Ovary (tissue), 9 donors: ENCODE data around the gene AUTS2. TPM values are rescaled to one million over a fixed set of nuclear protein-coding genes. Genes with fewer than 3 reads are reported as not detected.

Source experiments
- DNase-seq, 5 donors: peaks; one replicate each; pipeline ENCODE4 v3.0.0-alpha.2; 2019 to 2020
- H3K27ac ChIP-seq, 2 donors: fragments of 200-600 bp; one replicate each; pipeline versions ENCODE4 v1.5.1 to v1.8.0; 2019 to 2022
- H3K27me3 ChIP-seq: fragments of 200-600 bp; one replicate; pipeline ENCODE4 v1.8.0; 2022
- H3K36me3 ChIP-seq: fragments of 200-600 bp; sonication (generic); one replicate; pipeline ENCODE4 v1.5.1; 2019
- H3K4me1 ChIP-seq: one replicate; pipeline ENCODE4 v1.8.1; 2013; ENCODE audit warnings: mild to moderate bottlenecking, moderate library complexity; ENCODE audit not compliant: insufficient read depth
- H3K4me3 ChIP-seq: fragments of 200-600 bp; sonication (generic); one replicate; pipeline ENCODE4 v1.5.1; 2017
- H3K9me3 ChIP-seq, 2 donors: fragments of 200-600 bp in 1 of 2; sonication (generic) in 1 of 2; one replicate each; pipeline versions ENCODE4 v1.5.1 to v1.8.1; 2013 to 2019; ENCODE audit warnings: mild to moderate bottlenecking in 1 of 2, moderate library complexity in 1 of 2
- CTCF ChIP-seq, 3 donors: fragments of 450-650 bp in 2 of 3; fragments of 200-600 bp in 1 of 3; IDR thresholded peaks; one replicate each; pipeline versions ENCODE4 v1.5.1 to v1.8.0; 2016 to 2022; ENCODE audit warnings: antibody characterized with exemption in 3 of 3, mild to moderate bottlenecking in 1 of 3
- EP300 ChIP-seq: sonication (generic); formaldehyde crosslinking; IDR thresholded peaks from one replicate; pipeline ENCODE4 v1.6.1; 2017; ENCODE audit warnings: antibody characterized with exemption
- POLR2A ChIP-seq: fragments of 450-650 bp; IDR thresholded peaks from one replicate; pipeline ENCODE4 v1.6.1; 2017; ENCODE audit warnings: antibody characterized with exemption, mild to moderate bottlenecking, moderate library complexity
- WGBS, 3 donors: extraction: QIAGEN DNeasy Blood & Tissue Kit in 1 of 3; methylation state at CpG; one replicate each; pipeline versions ENCODE4 v1.1.5 to v1.1.7; 2013 to 2017; 5-methylcytosine and 5-hydroxymethylcytosine counted together
- intact Hi-C, 4 donors: fragments of 100-400 bp; cut with DNase I; formaldehyde crosslinking; loops; one replicate each; pipeline versions ENCODE4 v1.11.0 to v1.15.1; 2022 to 2023
- polyA plus RNA-seq, 2 donors: library from polyadenylated mRNA; stranded (reverse); fragments of 200-250 nt in 1 of 2; fragments of 350-450 nt in 1 of 2; fragmentation: Illumina TruSeq in 1 of 2; extraction: RNeasy Lipid Tissue Mini Kit (QIAGEN cat#74804) in 1 of 2; gene quantifications; one replicate each; pipeline ENCODE4 v1.2.3, GENCODE V29; 2013 to 2014
- total RNA-seq, 7 donors: library from RNA; depleted of rRNA in 2 of 7; stranded (reverse); fragments of >200 nt in 2 of 7; fragmentation: NEBNext Ultra II Directional in 3 of 7; extraction: Animal tissue kit (Norgen Biotek cat#: 25700) in 3 of 7; gene quantifications; one replicate each; pipeline versions ENCODE4 v1.1.0 to v1.2.4, GENCODE V29; 2016 to 2023
- donor health status: DM: no; HTN: no; CAD: no; lungs with moderate emphysema.
- donor health status: DM: no; HTN: no; CAD: no.
- donor health status: Bipolar disorder and iron deficiency.
- donor health status: DM: yes; HTN: yes; CAD: no.
- donor health status: DM: no; HTN: no; CAD: no.
- donor health status: DM: yes; HTN: yes; CAD: no.

The AUTS2 gene
- total and polyA plus RNA-seq, 9 donors: 18.3 to 60.9 (median 44.9) TPM

GRCh38 chr7:70573071-70573661 is 974.9 kb downstream of the AUTS2 start:
- H3K27me3 ChIP-seq: no peaks in the 10 kb centered on the region
- intact Hi-C loops: no loop called here
- WGBS, 3 donors: 93 to 95% (median 93%) methylated on average over 9 of the region's 9 CpGs
- H3K36me3 ChIP-seq: no peaks in the 10 kb centered on the region
- no peak overlapping the region for H3K27ac ChIP-seq
- no peak for DNase-seq
- no peak for TF ChIP-seq POLR2A
- TF ChIP-seq CTCF (IDR thresholded peaks at IDR 0.05): no peak
- TF ChIP-seq EP300: no peak
- peaks cover 6% of the 10 kb centered on the region for H3K4me1 ChIP-seq
- no peaks in the 10 kb centered on the region for H3K9me3 ChIP-seq
- no peak overlapping the region for H3K4me3 ChIP-seq

GRCh38 chr7:70573696-70574095 is 975.4 kb downstream of the AUTS2 start:
- TF ChIP-seq EP300: no peak
- TF ChIP-seq CTCF (IDR thresholded peaks at IDR 0.05): no peak
- TF ChIP-seq POLR2A: no peak
- Histone ChIP-seq H3K27ac (no peak overlapping the region), H3K4me3 (no peak overlapping the region), H3K4me1 (peaks cover 4% of the 10 kb centered on the region), H3K36me3 (no peaks in the 10 kb centered on the region), H3K27me3 (no peaks in the 10 kb centered on the region), H3K9me3 (no peaks in the 10 kb centered on the region)
- DNase-seq: no peak
- intact Hi-C loops: no loop called here
- 92 to 94% (median 92%) methylated on average over 3 of the region's 3 CpGs for WGBS, 3 donors

GRCh38 chr7:70574314-70574834 is 976.1 kb downstream of the AUTS2 start:
- H3K27me3 ChIP-seq: no peaks in the 10 kb centered on the region
- TF ChIP-seq POLR2A: no peak
- TF ChIP-seq CTCF (IDR thresholded peaks at IDR 0.05): no peak
- no peak for TF ChIP-seq EP300
- H3K27ac ChIP-seq: no peak overlapping the region
- peaks cover 2% of the 10 kb centered on the region for H3K4me1 ChIP-seq
- no peak for DNase-seq
- H3K4me3 ChIP-seq: no peak overlapping the region
- intact Hi-C loops: no loop called here
- no peaks in the 10 kb centered on the region for H3K36me3 ChIP-seq
- WGBS, 3 donors: 83 to 90% (median 86%) methylated on average over 5 of the region's 5 CpGs
- H3K9me3 ChIP-seq: no peaks in the 10 kb centered on the region

GRCh38 chr7:70574970-70575799 is 976.9 kb downstream of the AUTS2 start:
- H3K27me3 ChIP-seq: no peaks in the 10 kb centered on the region
- DNase-seq: no peak
- no peak overlapping the region for H3K27ac ChIP-seq
- no peaks in the 10 kb centered on the region for H3K9me3 ChIP-seq
- H3K4me1 ChIP-seq: no peaks in the 10 kb centered on the region
- 77 to 85% (median 83%) methylated on average over 11 of the region's 11 CpGs for WGBS, 3 donors
- TF ChIP-seq CTCF (IDR thresholded peaks at IDR 0.05) (no peak), EP300 (no peak), POLR2A (no peak)
- no peak overlapping the region for H3K4me3 ChIP-seq
- no peaks in the 10 kb centered on the region for H3K36me3 ChIP-seq
- intact Hi-C loops: no loop called here
